Activated naive CD4-positive, alpha-beta T cell treated with anti-CD3 and anti-CD28 coated beads, Interleukin-2, amount 10 ng/mL, durations not matched to agents 7 days and 5 days (primary cell): ENCODE data around the gene NDFIP1.

Source experiments
- CTCF ChIA-PET: fragments of 350-600 bp; sonication (Branson Sonifier 250); formaldehyde crosslinking; loops from one replicate; lab custom pipeline; 2021; ENCODE audit warnings: antibody characterized with exemption; lab: Charles Lee
- DNase-seq: peaks from one replicate; pipeline ENCODE4 v3.0.0-alpha.2; 2020
- H3K27ac Mint-ChIP-seq: one replicate; pipeline ENCODE4 v1.8.0; 2021; ENCODE audit warnings: mild to moderate bottlenecking, moderate library complexity, mixed read lengths
- H3K27me3 Mint-ChIP-seq: one replicate; pipeline ENCODE4 v1.8.0; 2021; ENCODE audit warnings: mild to moderate bottlenecking, mixed read lengths
- H3K36me3 Mint-ChIP-seq: one replicate; pipeline ENCODE4 v1.8.0; 2021; ENCODE audit warnings: mixed read lengths
- H3K4me1 Mint-ChIP-seq: one replicate; pipeline ENCODE4 v1.8.0; 2021; ENCODE audit warnings: mixed read lengths
- H3K4me3 Mint-ChIP-seq: one replicate; pipeline ENCODE4 v1.8.0; 2021; ENCODE audit warnings: mild to moderate bottlenecking, moderate library complexity, mixed read lengths
- H3K9me3 Mint-ChIP-seq: one replicate; pipeline ENCODE4 v1.8.0; 2021; ENCODE audit warnings: mixed read lengths

Gene NDFIP1

DNA sequence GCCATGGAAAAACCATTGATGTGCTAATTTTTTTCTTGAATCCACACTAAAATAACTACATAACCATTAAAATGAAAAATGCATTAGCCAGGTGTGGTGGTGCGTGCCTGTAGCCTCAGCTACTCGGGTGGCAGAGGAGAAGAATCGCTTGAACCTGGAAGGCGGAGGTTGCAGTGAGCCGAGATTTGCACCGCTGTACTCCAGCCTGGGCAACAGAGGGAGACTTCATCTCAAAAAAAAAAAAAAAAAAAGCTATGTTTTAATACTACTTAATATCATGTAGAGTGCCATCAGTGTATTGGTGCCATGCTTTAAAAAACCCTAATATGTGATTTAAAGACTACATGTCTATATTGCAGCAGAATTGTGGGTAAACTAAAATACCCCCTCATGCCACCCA, 58.9 kb downstream of the NDFIP1 start:
- CTCF ChIA-PET = interaction anchor here (0.6 kb wide), 1 partner anchor 111 kb away, joined by 4 read pairs; no protein-coding TSS in a partner anchor
- no peak for DNase-seq
- Mint-ChIP-seq H3K4me1 (no peaks in the 10 kb centered on the region), H3K36me3 (no peaks in the 10 kb centered on the region), H3K27me3 (peaks cover 6% of the 10 kb centered on the region), H3K27ac (no peak overlapping the region), H3K4me3 (no peak overlapping the region), H3K9me3 (no peaks in the 10 kb centered on the region)

DNA sequence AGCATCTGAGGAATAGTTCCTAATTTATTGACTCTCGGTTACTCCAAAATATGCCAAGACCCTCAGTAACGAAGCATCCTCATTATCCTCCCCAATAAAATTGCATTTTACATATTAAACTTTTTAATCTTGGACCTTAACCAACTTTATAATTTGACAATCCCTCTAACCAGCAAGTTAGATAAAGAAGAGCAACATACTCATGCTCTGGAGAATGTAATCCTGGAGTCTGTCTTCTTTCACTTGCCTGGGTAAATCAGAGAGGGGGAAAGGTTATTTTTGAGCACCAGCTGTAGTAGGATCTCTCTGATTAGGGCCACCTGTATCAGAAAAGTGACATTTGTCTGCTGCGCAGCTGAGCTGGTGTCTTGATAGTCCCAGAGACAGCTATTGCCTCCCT, 59.8 kb downstream of the NDFIP1 start:
- CTCF ChIA-PET = no interaction called here
- H3K36me3 Mint-ChIP-seq = no peaks in the 10 kb centered on the region
- no peak overlapping the region for H3K4me3 Mint-ChIP-seq
- DNase-seq = no peak
- H3K9me3 Mint-ChIP-seq = no peaks in the 10 kb centered on the region
- peaks cover 8% of the 10 kb centered on the region for H3K27me3 Mint-ChIP-seq
- H3K4me1 Mint-ChIP-seq = no peaks in the 10 kb centered on the region
- no peak overlapping the region for H3K27ac Mint-ChIP-seq

DNA sequence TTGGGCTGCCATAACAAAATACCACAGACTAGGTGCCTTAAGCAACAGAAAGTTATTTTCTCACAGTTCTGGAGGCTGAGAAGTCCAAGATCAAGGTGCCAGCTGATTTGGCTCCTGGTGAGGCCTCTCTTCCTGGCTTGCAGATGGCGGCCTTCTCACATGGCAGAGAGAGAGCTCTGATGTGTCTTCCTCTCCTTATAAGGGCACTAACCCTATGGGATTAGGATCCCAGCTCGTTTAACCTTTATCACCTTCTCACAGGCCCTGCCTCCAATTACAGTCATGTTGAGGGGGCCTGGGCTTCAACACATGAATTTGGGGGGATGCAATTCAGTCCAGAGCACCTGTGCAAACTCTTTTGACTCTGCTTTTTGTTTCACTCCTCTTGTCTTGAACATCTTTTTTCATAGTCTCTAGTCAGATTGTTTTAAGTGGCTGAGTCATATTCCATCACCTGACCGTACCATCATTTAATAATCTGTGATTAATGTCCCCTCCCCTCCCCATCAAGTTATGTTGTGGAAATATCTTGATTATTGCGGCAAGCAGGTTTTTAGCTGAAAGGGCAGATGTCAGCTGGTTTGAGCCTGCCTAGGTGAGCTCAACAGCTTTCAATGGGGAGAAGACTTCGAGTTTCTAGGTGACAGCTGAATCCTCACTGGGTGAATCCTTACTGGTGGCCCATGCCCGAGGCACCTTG, 61.8 kb downstream of the NDFIP1 start:
- H3K36me3 Mint-ChIP-seq = no peaks in the 10 kb centered on the region
- CTCF ChIA-PET = interaction anchor here (0.6 to 1.1 kb wide), 3 partner anchors 12 to 209 kb away, joined by 3 to 4 read pairs (median 3); no protein-coding TSS in a partner anchor
- H3K27ac Mint-ChIP-seq = no peak overlapping the region
- H3K9me3 Mint-ChIP-seq = no peaks in the 10 kb centered on the region
- no peak for DNase-seq
- H3K4me1 Mint-ChIP-seq = no peaks in the 10 kb centered on the region
- no peak overlapping the region for H3K4me3 Mint-ChIP-seq
- peaks cover 23% of the 10 kb centered on the region for H3K27me3 Mint-ChIP-seq

DNA sequence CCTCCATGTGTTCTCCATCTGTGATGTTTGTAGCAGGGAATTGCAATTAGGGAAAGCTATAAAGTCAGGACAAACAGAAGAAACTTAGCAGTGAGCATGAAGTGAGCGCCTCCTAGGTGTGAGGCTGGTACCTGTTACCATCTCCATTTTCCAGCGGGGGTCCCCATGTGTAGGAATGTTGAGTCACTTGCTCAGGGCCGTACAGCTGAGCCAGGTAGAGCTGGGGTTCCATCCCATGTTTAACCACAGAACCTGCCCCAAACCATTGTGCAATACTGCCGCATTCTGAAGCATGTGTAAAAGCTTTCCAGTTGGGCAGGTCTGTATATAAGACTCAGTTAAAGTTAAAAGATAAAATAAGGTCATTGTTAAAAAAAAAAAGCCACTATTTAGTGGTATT, 62.7 kb downstream of the NDFIP1 start:
- CTCF ChIA-PET = interaction anchor here (0.6 to 1.1 kb wide), 3 partner anchors 11 to 227 kb away, joined by 3 read pairs; no protein-coding TSS in a partner anchor
- no peak overlapping the region for H3K4me3 Mint-ChIP-seq
- H3K27ac Mint-ChIP-seq = no peak overlapping the region
- H3K27me3 Mint-ChIP-seq = peaks cover 23% of the 10 kb centered on the region
- H3K9me3 Mint-ChIP-seq = no peaks in the 10 kb centered on the region
- no peaks in the 10 kb centered on the region for H3K4me1 Mint-ChIP-seq
- no peaks in the 10 kb centered on the region for H3K36me3 Mint-ChIP-seq
- no peak for DNase-seq

DNA sequence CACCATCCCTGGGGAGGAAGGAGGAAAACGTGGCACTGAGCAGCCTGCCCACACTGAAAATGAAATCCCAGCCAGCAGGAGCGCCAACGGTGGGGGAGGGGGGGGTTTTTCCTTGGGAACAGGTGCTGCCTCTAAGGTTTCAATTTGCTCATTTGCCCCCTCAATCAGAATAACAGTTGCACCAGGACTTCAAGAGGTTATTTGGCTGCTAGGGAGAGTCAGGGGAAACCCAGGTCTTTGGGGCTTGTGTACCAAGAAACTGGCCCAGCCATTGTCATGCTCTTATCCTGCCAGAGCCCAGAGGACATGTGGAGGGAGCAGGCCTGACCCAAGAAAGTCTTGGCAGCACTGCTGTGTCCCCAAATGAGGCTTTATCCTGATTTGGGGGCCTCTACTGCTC, 66.5 kb downstream of the NDFIP1 start:
- Mint-ChIP-seq H3K9me3 (no peaks in the 10 kb centered on the region), H3K4me3 (no peak overlapping the region), H3K36me3 (no peaks in the 10 kb centered on the region), H3K4me1 (no peaks in the 10 kb centered on the region), H3K27me3 (peaks cover 26% of the 10 kb centered on the region), H3K27ac (no peak overlapping the region)
- DNase-seq = no peak
- CTCF ChIA-PET = interaction anchor here (0.8 to 1.5 kb wide), 2 partner anchors 23 to 481 kb away, joined by 3 to 4 read pairs; no protein-coding TSS in a partner anchor

DNA sequence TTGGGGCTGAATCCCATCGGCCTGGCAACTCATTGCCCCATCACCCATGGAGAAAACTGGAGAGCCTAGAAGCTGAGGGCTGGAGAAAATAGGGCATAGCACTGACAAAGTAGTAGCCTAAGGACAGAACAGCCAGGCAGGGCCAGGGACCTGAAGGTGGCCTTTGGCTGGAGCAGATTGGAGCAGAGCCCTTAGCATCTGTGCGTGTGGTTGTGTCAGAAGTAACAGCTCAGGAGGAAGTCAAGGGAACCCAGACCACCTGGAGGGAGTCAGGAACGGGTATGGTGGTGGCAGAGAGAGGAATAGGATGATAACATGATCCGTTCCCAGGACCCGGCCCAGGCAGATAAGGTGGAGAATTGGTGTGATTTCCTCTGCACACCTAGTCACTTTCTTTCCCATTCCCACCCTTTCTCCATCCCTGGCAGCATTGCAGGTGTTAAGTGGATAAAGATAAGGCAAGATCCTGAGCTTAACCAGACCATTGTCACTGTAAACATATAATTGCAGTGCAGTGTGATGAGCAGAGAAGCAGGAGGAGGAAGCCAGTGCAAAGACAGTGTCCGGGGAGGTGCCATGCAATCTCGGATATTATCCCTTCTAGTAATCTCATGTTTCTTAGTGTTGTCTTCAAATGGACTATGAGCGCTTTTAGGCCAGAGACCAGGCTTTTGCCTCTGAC, 67.0 kb downstream of the NDFIP1 start:
- Mint-ChIP-seq H3K9me3 (no peaks in the 10 kb centered on the region), H3K27me3 (peaks cover 26% of the 10 kb centered on the region), H3K4me3 (no peak overlapping the region), H3K4me1 (no peaks in the 10 kb centered on the region), H3K27ac (no peak overlapping the region), H3K36me3 (no peaks in the 10 kb centered on the region)
- no peak for DNase-seq
- CTCF ChIA-PET = interaction anchor here (0.8 to 1.5 kb wide), 2 partner anchors 24 to 480 kb away, joined by 3 to 4 read pairs; no protein-coding TSS in a partner anchor

DNA sequence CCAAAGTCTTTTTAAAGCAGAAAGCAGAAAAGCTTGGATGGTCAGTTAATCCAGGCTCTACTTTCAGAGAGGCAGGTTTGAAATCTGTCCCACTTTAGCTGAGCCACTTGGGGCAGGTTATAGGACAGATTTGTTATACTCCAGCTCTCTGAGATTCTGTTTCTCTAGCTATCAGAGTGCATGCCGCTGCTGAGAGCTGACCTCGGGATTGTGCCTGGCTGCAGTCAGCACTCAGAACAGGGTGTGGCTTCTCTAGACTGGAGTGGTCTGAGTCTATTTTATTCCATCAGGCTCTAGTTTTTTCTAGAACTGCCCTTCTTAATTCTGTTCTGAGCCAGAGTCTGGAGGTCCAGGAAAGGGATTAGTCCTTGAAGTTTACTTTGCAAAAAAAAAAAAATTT, 67.7 kb downstream of the NDFIP1 start:
- peaks cover 30% of the 10 kb centered on the region for H3K27me3 Mint-ChIP-seq
- no peaks in the 10 kb centered on the region for H3K9me3 Mint-ChIP-seq
- no peak for DNase-seq
- no peaks in the 10 kb centered on the region for H3K4me1 Mint-ChIP-seq
- no peaks in the 10 kb centered on the region for H3K36me3 Mint-ChIP-seq
- no peak overlapping the region for H3K27ac Mint-ChIP-seq
- no peak overlapping the region for H3K4me3 Mint-ChIP-seq
- CTCF ChIA-PET = interaction anchor here (1.5 kb wide), 1 partner anchor 479 kb away, joined by 4 read pairs; no protein-coding TSS in a partner anchor

DNA sequence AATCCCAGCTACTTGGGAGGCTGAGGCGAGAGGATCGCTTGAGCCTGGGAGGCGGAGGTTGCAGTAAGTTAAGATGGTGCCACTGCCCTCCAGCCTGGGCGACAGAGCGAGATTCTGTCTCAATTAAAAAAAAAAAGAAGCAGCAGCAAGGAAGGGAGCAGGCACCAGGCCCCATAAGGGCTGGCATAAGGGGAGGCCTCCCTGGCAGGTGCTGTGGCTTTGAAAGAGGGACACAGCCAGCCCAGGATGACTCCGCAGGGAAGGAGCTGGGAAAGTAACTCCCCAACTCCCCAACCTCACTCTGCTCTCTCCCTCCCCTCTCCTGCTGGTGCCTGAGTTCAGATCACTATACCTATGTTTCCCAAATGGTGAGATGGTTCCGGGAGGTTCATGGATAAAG, 70.1 kb downstream of the NDFIP1 start:
- Mint-ChIP-seq H3K4me3 (no peak overlapping the region), H3K4me1 (no peaks in the 10 kb centered on the region), H3K27me3 (peaks cover 29% of the 10 kb centered on the region), H3K36me3 (no peaks in the 10 kb centered on the region), H3K9me3 (no peaks in the 10 kb centered on the region), H3K27ac (no peak overlapping the region)
- no peak for DNase-seq
- CTCF ChIA-PET = no interaction called here

DNA sequence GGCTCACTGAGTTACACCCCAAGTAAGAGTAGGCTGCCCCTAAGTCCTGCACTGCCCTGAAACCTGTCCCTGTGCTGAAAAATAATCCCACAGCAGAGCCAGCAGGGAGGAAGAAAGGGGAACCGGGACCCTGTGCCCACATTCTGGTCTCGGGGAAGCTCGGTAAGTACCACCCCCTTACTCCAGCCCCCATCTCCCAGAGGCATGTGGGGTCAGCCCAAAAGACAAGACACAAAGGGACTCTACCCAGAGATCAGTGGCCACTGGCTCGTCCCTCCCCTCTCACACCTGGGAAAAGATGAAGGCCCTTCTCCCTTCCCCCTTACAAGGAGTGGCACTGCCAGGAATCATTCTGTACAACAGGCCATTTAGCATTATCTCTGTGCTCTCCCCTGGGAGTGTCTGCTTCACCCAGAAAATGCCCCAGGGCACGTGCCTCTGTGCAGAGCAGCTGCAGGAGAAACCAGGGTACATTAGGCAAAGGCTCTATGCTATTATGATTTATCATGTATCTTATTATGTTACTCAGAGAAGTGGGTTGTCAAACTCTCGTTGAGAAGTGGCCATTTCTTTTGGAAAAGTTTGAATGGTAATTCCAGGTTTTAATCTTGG, 71.3 kb downstream of the NDFIP1 start:
- Mint-ChIP-seq H3K36me3 (no peaks in the 10 kb centered on the region), H3K4me3 (no peak overlapping the region), H3K4me1 (no peaks in the 10 kb centered on the region), H3K9me3 (no peaks in the 10 kb centered on the region), H3K27ac (no peak overlapping the region), H3K27me3 (peaks cover 19% of the 10 kb centered on the region)
- DNase-seq = no peak
- CTCF ChIA-PET = no interaction called here

DNA sequence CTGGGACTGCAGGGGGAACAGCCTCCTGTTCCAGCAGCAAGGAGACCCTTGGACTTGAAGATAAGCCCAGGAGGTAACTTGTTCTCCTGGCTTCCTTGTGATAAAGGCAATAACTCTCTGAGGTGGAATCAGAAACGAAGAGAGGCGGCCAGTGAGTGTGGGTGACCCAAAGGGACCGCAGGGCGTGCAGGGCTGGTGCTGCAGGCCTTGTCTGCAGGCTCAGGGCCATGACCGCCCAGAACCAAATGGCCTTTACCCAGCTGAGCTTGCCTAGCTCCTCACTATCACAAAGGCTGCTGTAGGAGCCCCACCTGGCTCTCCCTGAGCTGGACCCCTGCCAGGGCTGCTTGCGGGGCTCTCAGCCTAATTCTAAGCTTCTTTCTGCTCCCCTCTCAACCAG, 72.5 kb downstream of the NDFIP1 start:
- DNase-seq = no peak
- no peaks in the 10 kb centered on the region for H3K36me3 Mint-ChIP-seq
- CTCF ChIA-PET = no interaction called here
- peaks cover 17% of the 10 kb centered on the region for H3K27me3 Mint-ChIP-seq
- H3K4me3 Mint-ChIP-seq = no peak overlapping the region
- H3K9me3 Mint-ChIP-seq = no peaks in the 10 kb centered on the region
- no peaks in the 10 kb centered on the region for H3K4me1 Mint-ChIP-seq
- no peak overlapping the region for H3K27ac Mint-ChIP-seq

DNA sequence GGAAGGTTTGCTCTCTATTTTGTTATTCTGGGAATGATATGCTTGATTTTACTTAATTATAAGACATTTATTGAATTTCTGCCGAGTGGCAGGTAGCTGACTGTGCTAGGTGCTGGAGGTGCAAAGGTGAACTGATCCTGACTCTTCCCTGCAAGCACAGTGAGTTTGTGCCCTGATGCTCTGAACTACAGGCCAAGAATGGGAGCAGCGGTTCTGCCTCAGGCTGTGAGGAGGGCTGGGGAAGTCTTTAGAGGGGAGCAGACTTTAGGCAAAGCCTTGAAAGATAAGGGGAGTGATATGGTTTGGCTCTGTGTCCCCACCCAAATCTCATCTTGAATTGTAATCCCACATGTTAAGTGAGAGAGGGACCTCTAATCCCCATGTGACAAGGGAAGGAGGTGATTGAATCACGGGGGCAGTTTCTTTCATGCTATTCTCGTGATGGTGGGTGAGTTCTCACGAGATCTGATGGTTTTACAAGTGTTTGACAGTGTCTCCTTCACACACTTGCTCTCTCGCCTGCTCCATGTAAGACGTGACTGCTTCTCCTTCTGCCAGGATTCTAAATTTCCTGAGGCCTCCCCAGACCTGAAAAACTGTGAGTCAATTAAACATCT, 73.1 kb downstream of the NDFIP1 start:
- CTCF ChIA-PET = interaction anchor here (0.9 kb wide), 1 partner anchor 11 kb away, joined by 3 read pairs; no protein-coding TSS in a partner anchor
- Mint-ChIP-seq H3K4me1 (no peaks in the 10 kb centered on the region), H3K36me3 (no peaks in the 10 kb centered on the region), H3K9me3 (no peaks in the 10 kb centered on the region), H3K4me3 (no peak overlapping the region), H3K27me3 (peaks cover 17% of the 10 kb centered on the region), H3K27ac (no peak overlapping the region)
- no peak for DNase-seq

DNA sequence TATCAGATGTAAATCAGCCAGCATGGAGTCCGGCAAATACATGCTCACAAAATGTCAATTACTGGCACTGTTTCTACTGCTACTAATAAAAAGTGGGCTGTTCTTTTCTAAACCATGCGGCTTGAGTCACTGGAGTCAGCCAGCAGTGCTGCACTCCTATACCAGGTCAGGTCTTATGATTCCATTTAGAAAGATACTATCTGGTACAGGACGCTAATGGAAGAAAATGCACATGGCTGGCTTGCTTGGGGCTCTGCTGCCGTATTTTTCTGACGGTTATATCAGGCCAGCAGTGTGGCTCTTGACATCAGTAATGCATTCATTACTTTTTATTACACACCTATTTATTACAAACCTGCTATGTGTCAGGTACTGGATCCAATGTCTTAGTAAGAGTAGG, 74.3 kb downstream of the NDFIP1 start:
- DNase-seq = no peak

DNA sequence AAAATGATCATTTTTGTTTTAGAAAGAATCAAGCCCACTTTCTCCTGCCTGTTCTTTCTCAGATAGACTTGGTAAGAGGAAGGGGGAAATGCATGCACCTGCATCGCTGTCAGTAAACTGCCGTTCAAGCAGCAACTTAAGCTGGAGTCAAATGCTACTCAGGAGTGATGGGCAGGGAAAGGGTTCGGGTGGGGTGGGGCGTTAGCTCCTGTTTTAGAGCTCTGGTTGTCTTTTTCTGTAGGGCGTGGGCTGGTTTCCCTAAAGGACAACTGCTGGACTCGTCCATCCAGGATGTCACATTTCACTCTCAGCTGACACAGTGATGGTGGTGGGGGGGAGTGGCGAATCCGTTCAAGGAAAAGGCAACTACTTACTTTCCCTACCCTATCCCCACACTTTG, 75.0 kb downstream of the NDFIP1 start:
- DNase-seq = no peak
- no peaks in the 10 kb centered on the region for H3K36me3 Mint-ChIP-seq
- H3K27me3 Mint-ChIP-seq = peaks cover 17% of the 10 kb centered on the region
- CTCF ChIA-PET = no interaction called here
- H3K9me3 Mint-ChIP-seq = no peaks in the 10 kb centered on the region
- H3K27ac Mint-ChIP-seq = no peak overlapping the region
- H3K4me3 Mint-ChIP-seq = no peak overlapping the region
- peaks cover 4% of the 10 kb centered on the region for H3K4me1 Mint-ChIP-seq

More for the DNA sequence above, 74.3 kb downstream of the NDFIP1 start:
- no peak overlapping the region for H3K27ac Mint-ChIP-seq
- CTCF ChIA-PET = no interaction called here
- no peak overlapping the region for H3K4me3 Mint-ChIP-seq
- H3K9me3 Mint-ChIP-seq = no peaks in the 10 kb centered on the region
- H3K4me1 Mint-ChIP-seq = peaks cover 4% of the 10 kb centered on the region
- peaks cover 18% of the 10 kb centered on the region for H3K27me3 Mint-ChIP-seq
- no peaks in the 10 kb centered on the region for H3K36me3 Mint-ChIP-seq

DNA sequence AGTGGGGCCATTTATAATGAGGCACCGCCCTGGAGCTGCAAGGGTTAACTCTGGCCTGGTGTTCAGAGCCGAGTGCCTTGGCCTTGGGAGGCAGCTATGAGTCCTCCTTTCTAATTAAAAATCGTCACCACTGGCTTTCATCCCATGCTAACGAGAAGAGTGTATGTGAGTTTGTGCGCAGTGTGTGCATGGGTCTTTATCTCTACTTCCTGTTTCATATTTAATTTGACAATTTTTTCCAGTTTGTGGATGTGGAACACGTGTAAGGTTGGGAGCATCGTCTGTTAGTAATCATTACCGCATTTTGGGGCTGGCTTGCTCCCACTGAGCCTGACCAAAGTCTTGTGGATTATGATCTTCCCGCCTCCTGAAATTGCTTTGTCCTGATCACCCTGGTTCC, 76.4 kb downstream of the NDFIP1 start:
- peaks cover 21% of the 10 kb centered on the region for H3K27me3 Mint-ChIP-seq
- no peak overlapping the region for H3K27ac Mint-ChIP-seq
- no peaks in the 10 kb centered on the region for H3K9me3 Mint-ChIP-seq
- no peak overlapping the region for H3K4me3 Mint-ChIP-seq
- H3K36me3 Mint-ChIP-seq = no peaks in the 10 kb centered on the region
- H3K4me1 Mint-ChIP-seq = peaks cover 7% of the 10 kb centered on the region
- no peak for DNase-seq
- CTCF ChIA-PET = no interaction called here
